ENCODE measurements around the gene PRKCD. TPM values are rescaled to one million over a fixed set of nuclear protein-coding genes. Genes with fewer than 3 reads are reported as not detected.

The PRKCD gene
- total RNA-seq, 2 experiments from 2014 or later = 18.1 to 20.1 TPM

- no peak overlapping the region for H3K4me3 Mint-ChIP-seq
- Histone ChIP-seq H3K27ac (ENCODE audit: low read depth in 1 of 2, low read length in 2 of 2) (no peak overlapping the region), H3K4me3 (ENCODE audit: low read length) (no peak overlapping the region), H3K9me3 (ENCODE audit: control insufficient read depth in 1 of 2, insufficient read depth in 1 of 2, low read length in 2 of 2) (no peaks in the 10 kb centered on the region), H3K27me3 (ENCODE audit: control insufficient read depth in 1 of 2, insufficient read depth in 2 of 2, low read length in 2 of 2) (no peaks in the 10 kb centered on the region), H3K4me1 (ENCODE audit: insufficient read depth, low read length) (peaks cover 3% of the 10 kb centered on the region), H3K36me3 (ENCODE audit: insufficient read depth, low read length) (peaks cover 56% of the 10 kb centered on the region)
- no peak for TF ChIP-seq CTCF (IDR thresholded peaks at IDR 0.05)
- H3K4me1 Mint-ChIP-seq (ENCODE audit: low read depth) = peaks cover 4% of the 10 kb centered on the region
- ATAC-seq (ENCODE audit: poor library complexity) (no peak), DNase-seq (no peak)
- CTCF ChIA-PET = no interaction called here
- POLR2A ChIA-PET = no interaction called here
- no peak overlapping the region for H3K27ac Mint-ChIP-seq
- no peaks in the 10 kb centered on the region for H3K27me3 Mint-ChIP-seq
- H3K9me3 Mint-ChIP-seq = no peaks in the 10 kb centered on the region
- intact Hi-C loops (cut with DNase I, micrococcal nuclease) = no loop called here
- H3K36me3 Mint-ChIP-seq (ENCODE audit: low read depth) = peaks cover 49% of the 10 kb centered on the region
These were observed 29.6 kb downstream of the PRKCD start for GRCh38 chr3:53190659-53191058.

GRCh38 chr3:53191836-53192480, 30.9 kb downstream of the PRKCD start:
- no peak for TF ChIP-seq CTCF (IDR thresholded peaks at IDR 0.05)
- H3K27ac ChIP-seq (ENCODE audit: low read depth in 1 of 2, low read length in 2 of 2) = no peak overlapping the region
- Mint-ChIP-seq H3K27ac (no peak overlapping the region), H3K27me3 (no peaks in the 10 kb centered on the region), H3K9me3 (no peaks in the 10 kb centered on the region), H3K4me1 (ENCODE audit: low read depth) (peaks cover 4% of the 10 kb centered on the region), H3K4me3 (no peak overlapping the region), H3K36me3 (ENCODE audit: low read depth) (peaks cover 39% of the 10 kb centered on the region)
- ChIA-PET CTCF (interaction anchor here (1.7 kb wide), 1 partner anchor 77 kb away, joined by 4 read pairs; no protein-coding TSS in a partner anchor), POLR2A (no interaction called here)
- no peak for ATAC-seq (ENCODE audit: poor library complexity)
- peaks cover 14% of the 10 kb centered on the region for H3K4me1 ChIP-seq (ENCODE audit: insufficient read depth, low read length)
- H3K36me3 ChIP-seq (ENCODE audit: insufficient read depth, low read length) = peaks cover 43% of the 10 kb centered on the region
- no peak overlapping the region for H3K4me3 ChIP-seq (ENCODE audit: low read length)
- H3K27me3 ChIP-seq (ENCODE audit: control insufficient read depth in 1 of 2, insufficient read depth in 2 of 2, low read length in 2 of 2) = no peaks in the 10 kb centered on the region
- no peaks in the 10 kb centered on the region for H3K9me3 ChIP-seq (ENCODE audit: control insufficient read depth in 1 of 2, insufficient read depth in 1 of 2, low read length in 2 of 2)
- DNase-seq = no peak
- intact Hi-C loops (cut with DNase I, micrococcal nuclease) = no loop called here

GRCh38 chr3:53192608-53193007, 31.6 kb downstream of the PRKCD start:
- Mint-ChIP-seq H3K36me3 (ENCODE audit: low read depth) (peaks cover 33% of the 10 kb centered on the region), H3K27ac (no peak overlapping the region), H3K4me3 (no peak overlapping the region), H3K9me3 (no peaks in the 10 kb centered on the region), H3K27me3 (no peaks in the 10 kb centered on the region), H3K4me1 (ENCODE audit: low read depth) (peaks cover 4% of the 10 kb centered on the region)
- DNase-seq (no peak), ATAC-seq (ENCODE audit: poor library complexity) (no peak)
- Histone ChIP-seq H3K27ac (ENCODE audit: low read depth in 1 of 2, low read length in 2 of 2) (no peak overlapping the region), H3K4me1 (ENCODE audit: insufficient read depth, low read length) (peaks cover 14% of the 10 kb centered on the region), H3K4me3 (ENCODE audit: low read length) (no peak overlapping the region), H3K27me3 (ENCODE audit: control insufficient read depth in 1 of 2, insufficient read depth in 2 of 2, low read length in 2 of 2) (no peaks in the 10 kb centered on the region), H3K9me3 (ENCODE audit: control insufficient read depth in 1 of 2, insufficient read depth in 1 of 2, low read length in 2 of 2) (no peaks in the 10 kb centered on the region), H3K36me3 (ENCODE audit: insufficient read depth, low read length) (peaks cover 39% of the 10 kb centered on the region)
- ChIA-PET POLR2A (no interaction called here), CTCF (interaction anchor here (1.7 kb wide), 1 partner anchor 78 kb away, joined by 4 read pairs; no protein-coding TSS in a partner anchor)
- intact Hi-C loops (cut with DNase I, micrococcal nuclease) = no loop called here
- no peak for TF ChIP-seq CTCF (IDR thresholded peaks at IDR 0.05)

Measured in CD4-positive, alpha-beta T cell (primary cell).